OCI-LY1 (cell line): ENCODE measurements around the gene PCA3.
"Not testable (repeated sequence)": the region's sequence is repeated elsewhere in the genome, so short reads cannot be mapped to it uniquely, and the experiment has no call there.

Experiments
- H2AFZ ChIP-seq: fragments of 200-600 bp; sonication (generic), shearing (Covaris generic); 2 replicates; pipeline ENCODE4 v1.6.0; 2014; ENCODE audit warnings: antibody characterized with exemption, mild to moderate bottlenecking, low read length
- H3F3A ChIP-seq: fragments of 200-600 bp; sonication (generic), shearing (Covaris generic); 2 replicates; pipeline ENCODE4 v1.6.0; 2014; ENCODE audit warnings: mild to moderate bottlenecking, antibody characterized with exemption, low read length, moderate library complexity; ENCODE audit not compliant: insufficient read depth
- H3K27ac ChIP-seq: fragments of 200-600 bp; sonication (generic); 2 replicates; pipeline ENCODE4 v1.5.1; 2014; ENCODE audit warnings: low read length, mixed run types, mild to moderate bottlenecking, low read depth; ENCODE audit not compliant: poor library complexity, severe bottlenecking
- H3K27me3 ChIP-seq: fragments of 200-600 bp; sonication (generic); 2 replicates; pipeline ENCODE4 v1.6.0; 2014; ENCODE audit warnings: antibody characterized with exemption, mild to moderate bottlenecking, low read length, moderate library complexity; ENCODE audit not compliant: insufficient read depth
- H3K36me3 ChIP-seq: fragments of 200-600 bp; sonication (generic); 2 replicates; pipeline ENCODE4 v1.6.1; 2014; ENCODE audit warnings: mild to moderate bottlenecking, antibody characterized with exemption, low read length, moderate library complexity, mixed read lengths; ENCODE audit not compliant: insufficient read depth
- H3K4me1 ChIP-seq: fragments of 200-600 bp; sonication (generic); 2 replicates; pipeline ENCODE4 v1.5.1; 2014; ENCODE audit warnings: mild to moderate bottlenecking, low read length, moderate library complexity; ENCODE audit not compliant: insufficient read depth, severe bottlenecking
- H3K4me2 ChIP-seq: fragments of 200-600 bp; sonication (generic), shearing (Covaris generic); 2 replicates; pipeline ENCODE4 v1.6.1; 2014; ENCODE audit warnings: low read length
- H3K4me3 ChIP-seq: fragments of 200-600 bp; sonication (generic); 2 replicates; pipeline ENCODE4 v1.5.1; 2014; ENCODE audit warnings: low read length, low read depth, mild to moderate bottlenecking, mixed read lengths; ENCODE audit not compliant: poor library complexity, severe bottlenecking
- H3K79me2 ChIP-seq: fragments of 200-600 bp; shearing (Covaris generic); 2 replicates; pipeline ENCODE4 v1.6.1; 2016; ENCODE audit warnings: mixed run types, low read length, mixed read lengths; ENCODE audit not compliant: insufficient read depth
- H3K9ac ChIP-seq: fragments of 200-600 bp; sonication (generic), shearing (Covaris generic); 2 replicates; pipeline ENCODE4 v1.6.1; 2014; ENCODE audit warnings: mild to moderate bottlenecking, low read length, mixed read lengths
- H3K9me2 ChIP-seq: fragments of 200-600 bp; sonication (generic), shearing (Covaris generic); 2 replicates; pipeline ENCODE4 v1.6.1; 2014; ENCODE audit warnings: low read depth, mild to moderate bottlenecking, low read length, mixed read lengths
- H3K9me3 ChIP-seq: fragments of 200-600 bp; shearing (Covaris generic); 2 replicates; pipeline ENCODE4 v1.6.1; 2014; ENCODE audit warnings: low read length, mixed read lengths
- H4K20me1 ChIP-seq: fragments of 200-600 bp; sonication (generic), shearing (Covaris generic); 2 replicates; pipeline ENCODE4 v1.6.0; 2016; ENCODE audit warnings: mild to moderate bottlenecking, low read length; ENCODE audit not compliant: insufficient read depth
- CTCF ChIP-seq: fragments of 200-600 bp; sonication (generic), shearing (Covaris generic); IDR thresholded peaks from 2 replicates; pipeline ENCODE4 v1.5.1; 2017; ENCODE audit warnings: mild to moderate bottlenecking, antibody characterized with exemption, low read length, moderate library complexity, mixed read lengths
- EZH2 ChIP-seq: fragments of 200-600 bp; sonication (generic), shearing (Covaris generic); IDR thresholded peaks from 2 replicates; pipeline ENCODE4 v1.8.0; 2017; ENCODE audit warnings: borderline replicate concordance, mixed run types, mild to moderate bottlenecking, antibody characterized with exemption, low read length, moderate library complexity, mixed read lengths

The PCA3 gene

GRCh38 chr9:76738402-76738801 is 25.8 kb upstream of the PCA3 start:
- no peaks in the 10 kb centered on the region for H3K9me2 ChIP-seq
- TF ChIP-seq CTCF (no peak), EZH2 (no peak)
- no peaks in the 10 kb centered on the region for H3K9me3 ChIP-seq
- H3F3A ChIP-seq: no peaks in the 10 kb centered on the region
- no peak overlapping the region for H3K27ac ChIP-seq
- no peaks in the 10 kb centered on the region for H3K27me3 ChIP-seq
- no peaks in the 10 kb centered on the region for H4K20me1 ChIP-seq
- no peak overlapping the region for H3K4me2 ChIP-seq
- no peaks in the 10 kb centered on the region for H3K36me3 ChIP-seq
- no peak overlapping the region for H3K4me3 ChIP-seq
- H3K79me2 ChIP-seq: no peaks in the 10 kb centered on the region
- H2AFZ ChIP-seq: no peak overlapping the region
- no peaks in the 10 kb centered on the region for H3K4me1 ChIP-seq
- no peak overlapping the region for H3K9ac ChIP-seq

GRCh38 chr9:76741524-76741923 is 22.7 kb upstream of the PCA3 start:
- Histone ChIP-seq H3K36me3 (no peaks in the 10 kb centered on the region), H3K4me3 (no peak overlapping the region), H3F3A (no peaks in the 10 kb centered on the region), H3K9me3 (no peaks in the 10 kb centered on the region), H3K9ac (no peak overlapping the region), H3K4me1 (no peaks in the 10 kb centered on the region), H2AFZ (no peak overlapping the region), H3K79me2 (no peaks in the 10 kb centered on the region), H3K27ac (no peak overlapping the region), H4K20me1 (no peaks in the 10 kb centered on the region), H3K27me3 (no peaks in the 10 kb centered on the region), H3K4me2 (no peak overlapping the region), H3K9me2 (no peaks in the 10 kb centered on the region)
- TF ChIP-seq CTCF (no peak), EZH2 (no peak)

DNA sequence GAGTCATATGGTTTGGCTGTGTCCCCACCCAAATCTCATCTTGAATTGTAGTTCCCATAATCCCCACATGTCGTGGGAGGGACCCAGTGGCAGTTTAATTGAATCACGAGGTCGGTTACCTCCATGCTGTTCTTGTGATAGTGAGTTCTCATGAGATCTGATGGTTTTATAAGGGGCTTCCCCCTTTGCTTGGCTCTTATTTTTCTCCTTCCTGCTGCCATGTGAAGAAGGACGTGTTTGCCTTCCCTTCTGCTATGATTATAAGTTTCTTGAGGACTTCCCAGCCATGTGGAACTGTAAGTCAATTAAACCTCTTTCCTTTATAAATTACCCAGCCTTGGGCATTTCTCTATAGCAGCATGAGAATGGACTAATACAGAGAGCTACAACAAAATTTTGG is 21.3 kb upstream of the PCA3 start:
- not testable (repeated sequence) for H3F3A ChIP-seq, H3K4me1 ChIP-seq, H3K4me3 ChIP-seq

DNA sequence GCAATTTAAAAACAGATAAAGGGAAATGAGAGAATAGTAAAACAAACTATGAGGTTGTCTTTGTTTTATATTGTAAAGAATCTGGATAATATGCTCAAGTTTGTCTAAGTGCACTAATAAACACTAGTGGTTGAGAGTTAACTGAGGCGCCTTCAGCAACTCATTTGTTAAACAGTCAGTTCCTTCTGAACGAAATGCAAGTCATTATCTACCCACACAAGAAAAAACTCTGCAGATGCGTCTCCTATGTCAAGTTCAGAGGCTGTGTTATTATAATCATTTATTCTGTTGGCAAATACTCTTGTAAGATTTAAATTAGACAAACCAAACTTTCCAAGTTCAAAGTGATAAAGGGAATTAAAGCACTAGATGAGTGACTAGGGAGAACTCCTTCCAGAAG is 20.3 kb upstream of the PCA3 start:
- Histone ChIP-seq H4K20me1 (no peaks in the 10 kb centered on the region), H3K9me2 (no peaks in the 10 kb centered on the region), H3K79me2 (no peaks in the 10 kb centered on the region), H3K4me3 (no peak overlapping the region), H2AFZ (no peak overlapping the region), H3K4me1 (no peaks in the 10 kb centered on the region), H3K9me3 (no peaks in the 10 kb centered on the region), H3K4me2 (no peak overlapping the region), H3F3A (no peaks in the 10 kb centered on the region), H3K9ac (no peak overlapping the region), H3K27ac (no peak overlapping the region), H3K36me3 (no peaks in the 10 kb centered on the region), H3K27me3 (0 out of 2 replicates have a peak, but pooled peaks cover 5% of the 10 kb centered on the region)
- TF ChIP-seq EZH2: no peak
- no peak for TF ChIP-seq CTCF

More for the DNA sequence above, 21.3 kb upstream of the PCA3 start:
- not testable (repeated sequence) for H3K4me2 ChIP-seq, H4K20me1 ChIP-seq, H3K79me2 ChIP-seq, H3K27ac ChIP-seq, H3K27me3 ChIP-seq, H3K36me3 ChIP-seq, H2AFZ ChIP-seq, H3K9me3 ChIP-seq, H3K9me2 ChIP-seq, H3K9ac ChIP-seq
